Karpas-422 (cell line): Measurements from ENCODE around the gene MPV17L2. TPM values are rescaled to one million over a fixed set of nuclear protein-coding genes. Genes with fewer than 3 reads are reported as not detected.
A peak's percentile ranks its signal among the peaks of the same experiment; 100 is the strongest.

ENCODE experiments used
- DNase-seq: peaks from one replicate; pipeline ENCODE4 v3.0.0-alpha.2; 2015
- H2AFZ ChIP-seq: fragments of 200-600 bp; sonication (generic); 2 replicates; pipeline ENCODE4 v1.6.1; 2014; ENCODE audit warnings: antibody characterized with exemption, low read length, mixed read lengths
- H3K27ac ChIP-seq: fragments of 200-600 bp; sonication (generic); 2 replicates; pipeline ENCODE4 v1.5.1; 2014; ENCODE audit warnings: mild to moderate bottlenecking, low read length, moderate library complexity
- H3K27me3 ChIP-seq: fragments of 200-600 bp; sonication (generic); 2 replicates; pipeline ENCODE4 v1.6.1; 2014; ENCODE audit warnings: low read length, mixed read lengths
- H3K36me3 ChIP-seq: fragments of 200-600 bp; sonication (generic); 2 replicates; pipeline ENCODE4 v1.6.1; 2014; ENCODE audit warnings: low read length, mixed read lengths; ENCODE audit not compliant: insufficient read depth
- H3K4me1 ChIP-seq: fragments of 200-600 bp; sonication (generic); 2 replicates; pipeline ENCODE4 v1.6.1; 2014; ENCODE audit warnings: mild to moderate bottlenecking, low read length, mixed read lengths
- H3K4me2 ChIP-seq: fragments of 200-600 bp; sonication (generic); 2 replicates; pipeline ENCODE4 v1.6.1; 2014; ENCODE audit warnings: low read length, low read depth, mild to moderate bottlenecking; ENCODE audit not compliant: poor library complexity, severe bottlenecking
- H3K4me3 ChIP-seq: fragments of 200-600 bp; sonication (generic); 2 replicates; pipeline ENCODE4 v1.5.1; 2014; ENCODE audit warnings: mild to moderate bottlenecking, antibody characterized with exemption, low read length, mixed read lengths
- H3K79me2 ChIP-seq: fragments of 200-600 bp; sonication (generic); 2 replicates; pipeline ENCODE4 v1.6.1; 2014; ENCODE audit warnings: mild to moderate bottlenecking, low read length, mixed read lengths
- H3K9ac ChIP-seq: fragments of 200-600 bp; sonication (generic); 2 replicates; pipeline ENCODE4 v1.6.0; 2014; ENCODE audit warnings: low read length
- H3K9me2 ChIP-seq: fragments of 200-600 bp; sonication (generic), shearing (Covaris generic); replicated peaks from 2 replicates; pipeline ENCODE4 v1.6.0; 2014; ENCODE audit warnings: mild to moderate bottlenecking, low read length, moderate library complexity; ENCODE audit not compliant: insufficient read depth
- H3K9me3 ChIP-seq: fragments of 300-700, 200-600 bp; sonication (generic); 2 replicates; pipeline ENCODE4 v1.6.1; 2014; ENCODE audit warnings: low read length, mixed read lengths
- H4K20me1 ChIP-seq: fragments of 200-600 bp; sonication (generic); 2 replicates; pipeline ENCODE4 v1.6.1; 2014; ENCODE audit warnings: mild to moderate bottlenecking, antibody characterized with exemption, low read length, low read depth; ENCODE audit not compliant: insufficient read depth
- total RNA-seq: library from RNA; depleted of rRNA; stranded (reverse); fragments of >200 nt; shearing (Covaris generic); gene quantifications from 2 replicates; pipeline ENCODE4 v1.2.3, GENCODE V29; 2014; ENCODE audit warnings: low replicate concordance

MPV17L2 gene
- total RNA-seq, 1 experiment from 2014 or later, result 17.0 TPM

- Histone ChIP-seq H3K9me3 (no peaks in the 10 kb centered on the region), H4K20me1 (no peaks in the 10 kb centered on the region), H3K79me2 (no peaks in the 10 kb centered on the region), H3K9me2 (no peaks in the 10 kb centered on the region), H3K27ac (no peak overlapping the region), H3K9ac (no peak overlapping the region), H3K4me2 (no peak overlapping the region), H3K27me3 (no peaks in the 10 kb centered on the region), H3K4me1 (peaks cover 28% of the 10 kb centered on the region), H3K36me3 (no peaks in the 10 kb centered on the region), H2AFZ (no peak overlapping the region), H3K4me3 (no peak overlapping the region)
- peak; percentile 57 for DNase-seq
Observed at GRCh38 chr19:18229474-18229873, 36.5 kb downstream of the MPV17L2 start.

- H4K20me1 ChIP-seq, result no peaks in the 10 kb centered on the region
- no peak overlapping the region for H3K4me2 ChIP-seq
- DNase-seq, result no peak
- no peaks in the 10 kb centered on the region for H3K9me2 ChIP-seq
- H3K4me1 ChIP-seq, result peaks cover 28% of the 10 kb centered on the region
- no peaks in the 10 kb centered on the region for H3K9me3 ChIP-seq
- no peaks in the 10 kb centered on the region for H3K79me2 ChIP-seq
- no peak overlapping the region for H3K4me3 ChIP-seq
- H3K36me3 ChIP-seq, result no peaks in the 10 kb centered on the region
- H3K9ac ChIP-seq, result no peak overlapping the region
- no peak overlapping the region for H3K27ac ChIP-seq
- no peaks in the 10 kb centered on the region for H3K27me3 ChIP-seq
- H2AFZ ChIP-seq, result no peak overlapping the region
Observed at GRCh38 chr19:18229915-18230314, 36.9 kb downstream of the MPV17L2 start.

- H3K27me3 ChIP-seq, result no peaks in the 10 kb centered on the region
- DNase-seq, result no peak
- peaks cover 25% of the 10 kb centered on the region for H3K4me1 ChIP-seq
- H2AFZ ChIP-seq, result no peak overlapping the region
- no peak overlapping the region for H3K4me3 ChIP-seq
- H3K9me2 ChIP-seq, result no peaks in the 10 kb centered on the region
- no peak overlapping the region for H3K27ac ChIP-seq
- no peaks in the 10 kb centered on the region for H4K20me1 ChIP-seq
- H3K36me3 ChIP-seq, result no peaks in the 10 kb centered on the region
- no peaks in the 10 kb centered on the region for H3K9me3 ChIP-seq
- H3K79me2 ChIP-seq, result no peaks in the 10 kb centered on the region
- no peak overlapping the region for H3K9ac ChIP-seq
- no peak overlapping the region for H3K4me2 ChIP-seq
Observed at GRCh38 chr19:18230941-18231734, 38.1 kb downstream of the MPV17L2 start.

GRCh38 chr19:18231775-18232174 is 38.8 kb downstream of the MPV17L2 start:
- H3K79me2 ChIP-seq, result no peaks in the 10 kb centered on the region
- H3K36me3 ChIP-seq, result no peaks in the 10 kb centered on the region
- H3K9me3 ChIP-seq, result no peaks in the 10 kb centered on the region
- no peak overlapping the region for H3K9ac ChIP-seq
- no peak overlapping the region for H3K27ac ChIP-seq
- DNase-seq, result peak; percentile 78
- H2AFZ ChIP-seq, result no peak overlapping the region
- H4K20me1 ChIP-seq, result no peaks in the 10 kb centered on the region
- H3K4me1 ChIP-seq, result peaks cover 25% of the 10 kb centered on the region
- H3K9me2 ChIP-seq, result no peaks in the 10 kb centered on the region
- no peaks in the 10 kb centered on the region for H3K27me3 ChIP-seq
- H3K4me3 ChIP-seq, result no peak overlapping the region
- H3K4me2 ChIP-seq, result no peak overlapping the region

- H3K27me3 ChIP-seq, result no peaks in the 10 kb centered on the region
- H3K9me3 ChIP-seq, result no peaks in the 10 kb centered on the region
- H3K9ac ChIP-seq, result no peak overlapping the region
- no peak overlapping the region for H3K4me2 ChIP-seq
- H4K20me1 ChIP-seq, result no peaks in the 10 kb centered on the region
- no peaks in the 10 kb centered on the region for H3K79me2 ChIP-seq
- no peak overlapping the region for H2AFZ ChIP-seq
- no peak overlapping the region for H3K4me3 ChIP-seq
- H3K9me2 ChIP-seq, result no peaks in the 10 kb centered on the region
- H3K27ac ChIP-seq, result no peak overlapping the region
- H3K36me3 ChIP-seq, result no peaks in the 10 kb centered on the region
- H3K4me1 ChIP-seq, result peaks cover 19% of the 10 kb centered on the region
- no peak for DNase-seq
Observed at GRCh38 chr19:18232540-18233223, 39.7 kb downstream of the MPV17L2 start.

- no peak overlapping the region for H3K9ac ChIP-seq
- peak; percentile 80 for DNase-seq
Observed at GRCh38 chr19:18233224-18233825, 40.3 kb downstream of the MPV17L2 start.

GRCh38 chr19:18234194-18234593 is 41.2 kb downstream of the MPV17L2 start:
- Histone ChIP-seq H3K27me3 (no peaks in the 10 kb centered on the region), H3K4me2 (no peak overlapping the region), H3K9ac (no peak overlapping the region), H3K9me2 (no peaks in the 10 kb centered on the region), H3K27ac (no peak overlapping the region), H3K4me1 (peaks cover 12% of the 10 kb centered on the region), H3K79me2 (no peaks in the 10 kb centered on the region), H3K9me3 (no peaks in the 10 kb centered on the region), H2AFZ (no peak overlapping the region), H3K36me3 (no peaks in the 10 kb centered on the region), H4K20me1 (no peaks in the 10 kb centered on the region), H3K4me3 (no peak overlapping the region)
- no peak for DNase-seq

More at GRCh38 chr19:18233224-18233825, 40.3 kb downstream of the MPV17L2 start:
- Histone ChIP-seq H3K79me2 (no peaks in the 10 kb centered on the region), H3K27ac (no peak overlapping the region), H3K4me2 (no peak overlapping the region), H3K9me2 (no peaks in the 10 kb centered on the region), H3K36me3 (no peaks in the 10 kb centered on the region), H4K20me1 (no peaks in the 10 kb centered on the region), H3K27me3 (no peaks in the 10 kb centered on the region), H3K4me1 (peaks cover 13% of the 10 kb centered on the region), H3K4me3 (no peak overlapping the region), H2AFZ (no peak overlapping the region), H3K9me3 (no peaks in the 10 kb centered on the region)

GRCh38 chr19:18239303-18239702 is 46.3 kb downstream of the MPV17L2 start:
- Histone ChIP-seq H4K20me1 (no peaks in the 10 kb centered on the region), H3K9ac (no peak overlapping the region), H3K27ac (no peak overlapping the region), H3K27me3 (no peaks in the 10 kb centered on the region), H2AFZ (no peak overlapping the region), H3K9me3 (no peaks in the 10 kb centered on the region), H3K9me2 (no peaks in the 10 kb centered on the region), H3K36me3 (no peaks in the 10 kb centered on the region), H3K4me3 (no peak overlapping the region), H3K4me1 (no peaks in the 10 kb centered on the region), H3K79me2 (no peaks in the 10 kb centered on the region), H3K4me2 (no peak overlapping the region)
- peak; percentile 53 for DNase-seq
